Measurements from ENCODE around the gene PLBD1.

- TF ChIP-seq EP300 (IDR thresholded peaks at IDR 0.05) (no peak), CTCF (IDR thresholded peaks at IDR 0.05) (no peak)
Observed at GRCh38 chr12:14548609-14549008, 19.1 kb downstream of the PLBD1 start.

Measured in upper lobe of left lung (tissue), 4 donors.